HG03354 (cell line): ENCODE results near the gene PIGH.
A peak's percentile ranks its signal among the peaks of the same experiment; 100 is the strongest.

Source experiments
- ATAC-seq: cut with Tn5 transposase; IDR thresholded peaks from one replicate; pipeline ENCODE4 v1.9.1; 2021; ENCODE audit warnings: mild to moderate bottlenecking; ENCODE audit not compliant: unreplicated experiment, poor library complexity, severe bottlenecking

PIGH gene

DNA sequence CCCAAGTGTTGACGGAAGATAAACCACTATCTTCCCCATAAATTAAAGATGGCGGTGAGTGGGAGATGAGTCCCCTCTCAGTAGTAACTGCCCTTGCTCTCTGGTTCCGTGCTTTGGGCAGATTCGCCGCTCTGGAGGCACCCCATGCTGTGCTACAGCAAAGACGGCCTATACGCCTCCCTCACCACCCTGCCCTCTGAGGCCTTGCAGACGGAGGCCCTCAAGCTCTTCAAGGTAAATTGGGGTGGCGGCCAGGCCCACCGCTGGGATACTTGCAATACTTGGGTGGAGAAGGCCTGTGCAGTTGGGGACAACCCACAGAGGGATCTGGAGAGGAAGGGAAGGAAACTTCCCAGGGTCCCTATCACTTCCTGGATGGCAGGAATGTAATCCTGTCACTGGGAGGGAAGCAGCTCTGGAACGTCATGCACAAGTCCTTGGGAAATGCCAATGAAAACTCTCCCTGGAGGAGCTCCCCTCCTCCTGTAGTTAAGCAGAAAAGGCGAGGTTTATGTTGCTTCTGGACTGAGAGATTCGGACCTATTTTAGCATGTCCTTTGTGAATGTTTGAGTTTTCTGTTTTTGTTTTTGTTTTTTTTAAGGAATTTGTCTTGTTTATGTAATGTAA is 22.8 kb downstream of the PIGH start:
- ATAC-seq, result no peak

DNA sequence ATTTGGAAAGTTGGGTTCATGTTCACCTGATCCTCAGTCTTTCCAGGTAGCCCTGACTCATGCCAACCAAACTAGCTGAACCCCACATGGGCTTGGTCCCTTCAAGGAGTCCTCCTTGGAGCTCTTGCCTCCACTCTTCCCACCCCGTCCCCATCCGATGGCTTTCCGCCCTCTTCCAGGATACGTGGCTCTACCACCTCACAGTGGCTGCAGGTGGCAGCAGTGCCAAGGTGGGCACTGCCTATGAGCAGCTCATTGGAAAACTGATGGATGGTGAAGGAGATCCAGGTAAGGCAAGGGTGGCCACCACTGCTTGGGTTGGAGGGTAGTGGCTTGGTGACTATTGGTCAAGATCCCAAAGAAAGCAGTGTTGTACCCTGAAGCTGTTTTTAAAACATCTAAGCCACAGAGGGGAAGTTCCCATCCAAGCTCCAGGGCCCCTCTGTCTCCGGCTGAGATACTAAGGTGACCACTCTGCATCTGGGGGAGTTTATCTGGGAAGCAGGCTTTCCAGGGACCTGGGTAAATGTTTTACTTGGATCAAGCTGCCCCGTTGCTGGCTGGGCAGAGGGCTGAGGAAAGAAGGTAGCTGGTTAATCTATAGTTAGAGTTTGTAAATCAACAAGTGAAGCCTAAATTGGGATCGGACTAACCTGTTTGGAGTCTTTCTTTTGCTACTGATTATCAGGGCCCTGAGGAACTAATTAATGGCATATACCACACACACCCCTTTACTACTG is 23.7 kb downstream of the PIGH start:
- ATAC-seq, result no peak

DNA sequence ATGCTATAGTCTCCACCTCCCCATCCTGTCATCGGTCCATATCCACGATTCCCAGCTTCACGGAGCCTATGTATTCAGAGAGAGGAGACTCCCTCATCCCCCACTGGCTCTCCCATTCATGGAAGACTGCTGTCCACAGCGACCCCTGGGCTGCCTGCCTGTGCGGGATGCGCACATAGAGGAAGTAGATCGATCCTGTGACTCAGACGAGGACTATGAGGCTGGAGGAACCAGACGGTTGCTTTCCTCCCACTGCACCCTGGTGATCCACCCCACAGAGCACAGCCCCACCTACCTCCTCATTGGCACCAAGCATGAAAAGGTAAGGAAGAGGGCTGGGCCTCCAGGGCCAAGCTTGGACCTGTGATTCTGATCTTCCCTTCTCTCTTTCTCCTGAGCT is 24.4 kb downstream of the PIGH start:
- no peak for ATAC-seq

DNA sequence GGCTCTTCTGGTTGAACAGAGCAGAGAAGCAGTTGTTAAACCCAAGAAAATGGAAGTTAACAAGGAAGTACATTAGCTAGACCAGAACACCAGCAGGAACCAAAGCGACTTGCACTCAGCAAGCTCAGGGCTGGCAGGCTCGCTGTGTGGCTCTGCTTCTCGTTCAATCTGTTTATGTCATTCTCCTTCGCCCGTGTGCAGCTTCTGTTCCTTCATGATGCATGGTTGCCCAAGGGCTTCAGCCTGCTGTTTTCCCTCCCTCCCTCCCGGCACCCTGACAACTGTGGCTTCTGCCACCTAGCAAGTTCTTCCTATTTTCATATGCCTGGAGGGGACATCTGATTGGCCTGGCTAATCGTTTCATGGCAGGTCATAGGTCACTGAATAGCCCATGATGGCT is 25.3 kb downstream of the PIGH start:
- ATAC-seq, result no peak

DNA sequence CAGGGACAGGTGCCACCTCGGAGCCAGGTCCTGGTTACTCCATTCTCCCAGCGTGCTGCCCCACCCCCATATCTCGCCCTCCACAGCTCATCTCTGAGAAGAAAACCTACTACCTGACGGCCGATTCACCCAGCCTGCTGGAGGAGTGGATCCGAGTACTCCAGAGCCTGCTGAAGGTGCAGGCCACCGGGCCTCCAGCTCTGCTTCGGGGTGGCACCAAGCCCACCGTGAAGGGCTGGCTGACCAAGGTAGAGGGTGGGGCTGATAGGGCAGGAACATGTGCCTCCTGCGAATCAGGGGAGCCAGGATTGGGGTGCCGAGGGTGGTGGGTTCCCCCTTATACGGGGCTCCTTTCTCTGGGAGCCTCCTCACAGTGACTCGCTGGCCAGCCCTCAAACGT is 25.9 kb downstream of the PIGH start:
- ATAC-seq, result no peak

DNA sequence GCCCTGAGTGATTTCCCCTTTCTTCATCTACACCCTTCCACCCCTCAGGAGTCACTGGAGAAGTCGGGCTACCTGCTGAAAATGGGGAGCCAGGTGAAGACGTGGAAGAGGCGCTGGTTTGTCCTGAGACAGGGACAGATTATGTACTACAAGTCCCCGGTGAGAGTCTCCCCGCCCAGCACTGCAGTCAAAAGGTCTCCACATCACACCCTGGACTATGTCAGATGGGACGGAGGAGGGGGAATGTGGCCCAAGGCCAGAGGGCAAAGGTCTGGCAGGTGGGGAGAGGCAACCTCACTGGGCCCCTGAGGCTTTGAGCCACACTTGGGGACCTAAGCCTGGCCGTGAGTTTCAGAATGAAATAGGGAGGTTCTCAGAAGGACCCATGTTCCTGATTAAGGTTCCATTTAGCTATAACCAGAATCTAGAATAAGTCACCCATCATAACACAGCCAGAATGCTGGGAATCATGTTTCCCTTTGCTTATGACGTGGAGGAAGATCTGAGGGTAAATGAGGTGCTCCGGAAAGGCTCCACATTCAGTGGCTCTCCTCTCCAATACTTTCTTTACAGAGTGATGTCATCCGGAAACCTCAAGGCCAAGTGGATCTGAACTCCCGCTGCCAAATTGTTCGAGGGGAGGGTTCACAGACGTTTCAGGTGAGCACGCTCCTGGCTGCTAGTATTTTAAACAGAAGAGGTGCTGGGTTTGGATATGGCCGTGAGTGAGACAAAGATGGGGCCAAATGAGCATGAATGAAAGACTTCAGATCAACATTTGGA is 26.6 kb downstream of the PIGH start:
- no peak for ATAC-seq

DNA sequence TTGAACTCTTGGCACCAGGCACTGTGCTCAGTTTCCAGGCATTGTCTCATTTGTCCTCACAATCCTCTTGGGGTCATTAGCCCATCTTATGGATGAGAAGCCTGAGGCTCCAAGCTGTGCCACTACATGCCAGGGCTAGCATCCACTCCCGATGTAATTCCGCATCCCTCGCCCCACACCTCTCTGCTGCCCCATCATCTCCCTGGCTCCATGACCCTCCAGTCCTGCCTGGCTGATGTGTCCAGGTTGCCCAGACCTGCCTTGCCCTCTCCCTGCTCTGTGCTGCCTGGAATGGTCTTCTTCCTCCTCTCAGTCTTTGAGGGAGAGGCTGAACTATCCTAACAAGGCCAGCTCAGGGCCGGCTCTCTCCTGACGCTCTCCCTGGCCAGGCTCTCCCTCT is 27.5 kb downstream of the PIGH start:
- ATAC-seq, result no peak

- no peak for ATAC-seq
Observed at GRCh38 chr14:67571991-67572323, 28.1 kb downstream of the PIGH start.

DNA sequence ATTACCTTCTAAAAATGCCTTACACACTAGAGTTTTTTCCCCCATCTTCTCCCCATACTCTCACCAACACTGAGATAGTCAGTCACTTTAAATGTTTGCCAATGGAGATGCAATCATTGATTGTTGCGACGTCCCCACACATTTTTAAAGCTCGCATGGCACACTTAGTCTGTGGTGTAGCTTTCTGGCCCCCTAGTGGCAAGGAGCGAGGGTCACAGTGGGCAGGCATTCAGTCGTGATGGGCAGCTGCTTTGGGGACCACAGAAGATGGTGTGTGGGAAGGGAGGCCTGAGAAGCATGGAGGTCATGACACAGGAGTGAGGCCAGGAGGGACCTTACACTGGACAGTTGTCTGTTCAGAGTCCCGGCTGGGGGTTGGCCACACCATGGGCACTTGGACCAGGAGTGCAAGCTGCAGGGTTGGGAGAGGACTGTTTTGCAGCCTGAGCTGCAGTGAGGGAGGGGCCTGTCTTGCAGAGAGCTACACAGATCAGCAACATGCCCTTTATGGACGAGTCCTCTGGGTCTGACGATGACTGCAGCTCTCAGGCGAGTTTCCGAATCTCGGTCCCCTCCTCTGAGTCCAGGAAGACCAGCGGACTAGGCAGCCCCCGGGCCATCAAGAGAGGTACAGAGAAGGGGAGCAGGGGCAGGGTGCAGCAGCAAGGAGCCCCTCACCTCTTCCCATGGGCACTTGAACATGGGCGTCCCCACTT is 28.6 kb downstream of the PIGH start:
- ATAC-seq, result peak; percentile 85

DNA sequence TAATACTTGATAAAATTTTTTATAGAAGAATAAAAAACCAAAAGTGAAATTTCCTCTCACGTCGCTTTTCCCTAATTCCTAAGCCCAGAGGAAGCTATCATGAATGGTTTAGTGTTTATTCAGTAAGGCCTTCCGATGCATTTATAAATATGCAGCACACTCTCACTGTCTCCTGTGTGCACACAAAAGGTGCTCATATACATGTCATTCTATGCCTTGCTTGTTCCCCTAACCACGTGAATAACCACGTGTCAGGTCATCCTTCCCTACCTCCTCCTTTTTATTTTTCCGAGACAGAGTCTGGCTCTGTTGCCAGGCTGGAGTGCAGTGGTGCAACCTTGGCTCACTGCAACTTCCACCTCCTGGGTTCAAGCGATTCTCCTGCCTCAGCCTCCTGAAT is 29.6 kb downstream of the PIGH start:
- ATAC-seq, result no peak

- no peak for ATAC-seq
Observed at GRCh38 chr14:67569651-67570290, 30.3 kb downstream of the PIGH start.

DNA sequence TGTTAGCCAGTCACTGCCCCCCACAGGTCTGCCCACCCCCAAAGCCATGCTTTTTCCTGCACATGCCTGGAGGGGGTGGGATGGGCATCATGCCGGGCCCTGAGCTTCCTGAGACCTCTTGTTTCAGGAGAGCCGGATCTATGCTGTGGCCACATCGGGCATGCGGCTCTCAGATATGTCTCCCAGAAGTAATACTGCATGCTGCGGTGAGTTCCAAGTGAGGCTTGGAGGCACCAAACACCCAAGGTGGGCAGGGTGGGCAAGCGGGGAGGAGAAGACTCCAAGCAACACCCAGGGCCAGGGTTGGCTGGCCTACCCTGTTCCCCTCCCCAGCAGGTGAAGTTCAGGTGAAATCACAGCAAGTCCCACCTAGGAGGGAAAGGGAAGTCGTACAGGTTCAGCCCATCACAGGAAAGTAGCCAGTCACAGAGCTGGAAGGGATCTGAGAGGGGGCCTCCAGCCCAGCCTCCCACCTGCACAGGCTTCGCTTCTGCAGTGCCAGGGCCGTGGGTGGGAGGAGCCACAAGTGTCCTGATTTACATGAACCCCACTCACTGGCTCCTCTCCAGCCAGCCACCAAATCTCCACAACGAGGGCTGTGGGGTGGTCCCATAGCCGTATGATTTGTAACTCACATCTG is 30.9 kb downstream of the PIGH start:
- ATAC-seq, result no peak

GRCh38 chr14:67567654-67568053 is 32.4 kb downstream of the PIGH start:
- ATAC-seq, result no peak

DNA sequence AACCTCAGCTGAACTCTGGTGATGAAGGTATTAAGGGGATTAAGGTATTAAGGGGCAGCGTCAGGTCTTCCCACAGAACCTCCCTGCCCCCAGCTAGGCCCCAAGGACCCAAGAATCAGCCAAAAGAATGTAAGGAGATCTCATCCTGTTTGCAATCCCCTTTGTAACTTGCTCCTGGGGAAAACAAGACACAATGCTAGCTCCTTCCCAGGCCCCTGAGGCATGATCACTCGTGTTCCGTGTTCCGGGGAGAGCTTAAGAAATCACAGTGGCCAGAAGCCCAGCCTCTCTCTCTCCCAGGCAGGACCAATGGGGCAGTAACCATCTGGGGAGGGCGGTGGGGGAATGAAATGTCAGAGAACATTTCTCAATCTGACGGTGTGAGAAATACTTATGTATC is 33.2 kb downstream of the PIGH start:
- ATAC-seq, result no peak

DNA sequence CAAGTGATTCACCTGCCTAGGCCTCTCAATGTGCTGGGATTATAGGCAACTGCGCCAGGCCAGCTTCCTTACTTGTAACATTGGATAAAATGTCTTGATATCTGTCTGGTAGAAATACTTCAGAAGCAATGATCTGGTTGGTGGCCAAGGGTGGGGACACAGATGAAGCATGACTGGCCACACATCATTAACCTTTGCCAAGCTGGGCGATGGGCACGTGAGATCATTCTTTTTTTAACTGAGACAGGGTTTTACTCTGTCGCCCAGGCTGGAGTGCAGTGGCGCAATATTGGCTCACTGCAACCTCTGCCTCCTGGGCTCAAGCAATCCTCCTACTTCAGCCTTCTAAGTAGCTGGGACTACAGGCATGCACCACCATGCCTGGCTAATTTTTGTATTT is 35.8 kb downstream of the PIGH start:
- ATAC-seq, result no peak

GRCh38 chr14:67562776-67563150 is 37.3 kb downstream of the PIGH start:
- no peak for ATAC-seq

- no peak for ATAC-seq
Observed at GRCh38 chr14:67562025-67562775, 37.9 kb downstream of the PIGH start.

DNA sequence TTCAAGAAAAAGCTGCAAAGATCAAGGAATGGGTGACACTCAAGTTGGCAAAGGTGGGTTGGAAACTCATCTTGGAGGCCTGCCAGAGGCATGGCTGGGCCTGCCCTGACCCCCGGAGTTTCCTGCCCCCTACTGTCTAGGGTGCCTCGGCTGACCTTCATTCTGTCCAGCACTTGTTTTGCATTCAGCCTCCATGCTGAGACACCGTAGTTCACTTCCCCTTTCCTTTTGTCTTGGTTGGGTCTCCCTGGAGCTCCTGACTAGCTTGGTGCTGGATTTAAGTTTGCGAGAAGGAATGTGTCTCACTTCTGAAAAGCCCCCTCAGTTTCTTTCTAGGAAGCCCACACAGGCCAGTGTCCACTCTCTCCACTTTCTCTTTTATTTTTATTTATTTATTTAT is 40.4 kb downstream of the PIGH start:
- ATAC-seq, result no peak

GRCh38 chr14:67557656-67558055 is 42.4 kb downstream of the PIGH start:
- no peak for ATAC-seq
